GM19438 (cell line): ENCODE measurements around the gene DPF1.

ENCODE experiments used
- ATAC-seq: cut with Tn5 transposase; IDR thresholded peaks from one replicate; pipeline ENCODE4 v1.9.1; 2021; ENCODE audit warnings: low read depth; ENCODE audit not compliant: unreplicated experiment

DPF1 gene

GRCh38 chr19:38172001-38172400 is 52.0 kb downstream of the DPF1 start:
- ATAC-seq, result no peak

- no peak for ATAC-seq
These were observed 53.7 kb downstream of the DPF1 start for GRCh38 chr19:38170334-38170733.

- no peak for ATAC-seq
These were observed 55.4 kb downstream of the DPF1 start for GRCh38 chr19:38168637-38169036.

GRCh38 chr19:38165335-38165734 is 58.7 kb downstream of the DPF1 start:
- no peak for ATAC-seq

- no peak for ATAC-seq
These were observed 59.5 kb downstream of the DPF1 start for GRCh38 chr19:38164526-38164925.

GRCh38 chr19:38163419-38164290 is 60.4 kb downstream of the DPF1 start:
- no peak for ATAC-seq

GRCh38 chr19:38162632-38163031 is 61.4 kb downstream of the DPF1 start:
- no peak for ATAC-seq

- no peak for ATAC-seq
These were observed 61.9 kb downstream of the DPF1 start for GRCh38 chr19:38162094-38162493.
